ENCODE results near the gene FBF1.
"Not testable (repeated sequence)": the region's sequence is repeated elsewhere in the genome, so short reads cannot be mapped to it uniquely, and the experiment has no call there.

FBF1 gene

DNA sequence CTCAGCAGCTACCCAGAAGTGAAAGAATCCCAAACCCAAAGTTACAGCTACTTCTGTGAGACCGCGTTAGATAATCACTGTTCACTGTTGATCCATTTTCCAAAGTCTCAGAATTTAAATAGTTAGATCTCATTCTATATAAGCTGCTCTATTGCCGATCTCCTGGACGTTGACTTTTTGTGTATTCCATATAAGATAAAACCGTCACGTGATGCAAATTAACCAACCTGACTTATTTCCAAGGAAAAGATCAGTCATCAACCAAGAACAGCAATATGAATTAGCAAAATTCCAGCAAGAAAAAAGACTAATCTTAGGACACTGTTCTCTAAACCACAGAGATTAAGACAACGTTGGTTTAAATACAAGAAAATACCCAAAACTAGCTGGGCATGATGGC, 29.8 kb upstream of the FBF1 start:
- H3K27me3 ChIP-seq (ENCODE audit: low read depth, low read length) = no peaks in the 10 kb centered on the region
- no peak overlapping the region for H3K9ac ChIP-seq (ENCODE audit: low read length)
- no peak overlapping the region for H3K27ac ChIP-seq (ENCODE audit: low read length)
- no peaks in the 10 kb centered on the region for H4K20me1 ChIP-seq (ENCODE audit: insufficient read depth, low read length)
- H3K79me2 ChIP-seq (ENCODE audit: low read length) = no peaks in the 10 kb centered on the region
- H3K4me3 ChIP-seq (ENCODE audit: low read length) = no peak overlapping the region
- H3K36me3 ChIP-seq (replicated peaks; ENCODE audit: low read depth, low read length) = no peaks in the 10 kb centered on the region
- no peak overlapping the region for H2AFZ ChIP-seq (ENCODE audit: low read depth, low read length)
- TF ChIP-seq, protein P1, sequence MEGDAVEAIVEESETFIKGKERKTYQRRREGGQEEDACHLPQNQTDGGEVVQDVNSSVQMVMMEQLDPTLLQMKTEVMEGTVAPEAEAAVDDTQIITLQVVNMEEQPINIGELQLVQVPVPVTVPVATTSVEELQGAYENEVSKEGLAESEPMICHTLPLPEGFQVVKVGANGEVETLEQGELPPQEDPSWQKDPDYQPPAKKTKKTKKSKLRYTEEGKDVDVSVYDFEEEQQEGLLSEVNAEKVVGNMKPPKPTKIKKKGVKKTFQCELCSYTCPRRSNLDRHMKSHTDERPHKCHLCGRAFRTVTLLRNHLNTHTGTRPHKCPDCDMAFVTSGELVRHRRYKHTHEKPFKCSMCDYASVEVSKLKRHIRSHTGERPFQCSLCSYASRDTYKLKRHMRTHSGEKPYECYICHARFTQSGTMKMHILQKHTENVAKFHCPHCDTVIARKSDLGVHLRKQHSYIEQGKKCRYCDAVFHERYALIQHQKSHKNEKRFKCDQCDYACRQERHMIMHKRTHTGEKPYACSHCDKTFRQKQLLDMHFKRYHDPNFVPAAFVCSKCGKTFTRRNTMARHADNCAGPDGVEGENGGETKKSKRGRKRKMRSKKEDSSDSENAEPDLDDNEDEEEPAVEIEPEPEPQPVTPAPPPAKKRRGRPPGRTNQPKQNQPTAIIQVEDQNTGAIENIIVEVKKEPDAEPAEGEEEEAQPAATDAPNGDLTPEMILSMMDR (IDR thresholded peaks at IDR 0.05; ENCODE audit: low read depth, low read length) = no peak
- no peak for TF ChIP-seq EZH2phosphoT487 (IDR thresholded peaks at IDR 0.05; ENCODE audit: low read depth)
- H3K4me1 ChIP-seq (ENCODE audit: low read length) = no peaks in the 10 kb centered on the region
- H3K4me2 ChIP-seq (ENCODE audit: low read length) = no peak overlapping the region
- no peaks in the 10 kb centered on the region for H3K9me3 ChIP-seq (ENCODE audit: insufficient read depth, low read length)

DNA sequence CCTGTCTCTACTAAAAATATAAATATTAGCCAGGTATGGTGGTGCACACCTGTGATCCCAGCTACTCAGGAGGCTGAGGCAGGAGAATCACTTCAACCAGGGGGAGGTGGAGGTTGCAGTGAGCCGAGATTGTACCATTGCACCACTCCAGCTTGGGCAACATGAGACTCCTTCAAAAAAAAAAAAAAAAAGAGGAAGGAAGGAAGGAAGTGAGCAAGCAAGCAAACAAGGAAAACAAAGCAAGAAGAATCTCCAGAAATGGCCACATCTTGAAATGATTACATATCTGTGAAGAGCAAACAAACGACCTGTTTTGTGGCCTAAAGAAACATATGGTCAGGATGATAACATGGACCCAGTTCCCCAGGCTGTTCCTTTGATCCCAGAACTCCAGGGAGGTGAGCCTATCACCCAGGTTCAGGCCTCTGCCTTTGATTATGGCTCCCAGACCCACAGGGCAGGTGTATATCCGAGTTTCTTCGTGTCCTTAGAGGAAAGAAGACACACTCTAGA, 29.2 kb upstream of the FBF1 start:
- H3K27ac ChIP-seq (ENCODE audit: low read length) = no peak overlapping the region
- no peaks in the 10 kb centered on the region for H3K4me1 ChIP-seq (ENCODE audit: low read length)
- H2AFZ ChIP-seq (ENCODE audit: low read depth, low read length) = no peak overlapping the region
- H3K79me2 ChIP-seq (ENCODE audit: low read length) = no peaks in the 10 kb centered on the region
- TF ChIP-seq EZH2phosphoT487 (IDR thresholded peaks at IDR 0.05; ENCODE audit: low read depth) = no peak
- TF ChIP-seq, protein P1 (IDR thresholded peaks at IDR 0.05; ENCODE audit: low read depth, low read length) = no peak
- no peaks in the 10 kb centered on the region for H3K36me3 ChIP-seq (replicated peaks; ENCODE audit: low read depth, low read length)
- H3K4me2 ChIP-seq (ENCODE audit: low read length) = no peak overlapping the region
- no peak overlapping the region for H3K9ac ChIP-seq (ENCODE audit: low read length)
- H4K20me1 ChIP-seq (ENCODE audit: insufficient read depth, low read length) = no peaks in the 10 kb centered on the region
- no peak overlapping the region for H3K4me3 ChIP-seq (ENCODE audit: low read length)
- no peaks in the 10 kb centered on the region for H3K27me3 ChIP-seq (ENCODE audit: low read depth, low read length)
- no peaks in the 10 kb centered on the region for H3K9me3 ChIP-seq (ENCODE audit: insufficient read depth, low read length)

DNA sequence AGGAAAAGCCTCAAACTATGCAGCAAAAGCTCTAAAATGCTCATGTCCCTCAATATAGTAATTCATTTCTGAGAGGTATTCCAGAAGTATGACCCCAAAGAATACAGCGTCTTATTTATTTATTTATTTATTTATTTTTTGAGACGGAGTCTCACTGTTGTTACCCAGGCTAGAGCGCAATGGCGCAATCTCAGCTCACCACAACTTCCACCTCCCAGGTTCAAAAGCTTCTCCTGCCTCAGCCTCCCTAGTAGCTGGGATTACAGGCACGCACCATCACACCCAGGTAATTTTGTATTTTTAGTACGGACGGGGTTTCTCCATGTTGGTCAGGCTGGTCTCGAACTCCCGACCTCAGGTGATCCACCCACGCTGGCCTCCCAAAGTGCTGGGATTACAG, 28.2 kb upstream of the FBF1 start:
- not testable (repeated sequence) for H3K9me3 ChIP-seq (ENCODE audit: insufficient read depth, low read length); H3K4me3 ChIP-seq (ENCODE audit: low read length); H4K20me1 ChIP-seq (ENCODE audit: insufficient read depth, low read length); H3K36me3 ChIP-seq (replicated peaks; ENCODE audit: low read depth, low read length); H3K27me3 ChIP-seq (ENCODE audit: low read depth, low read length); H3K4me2 ChIP-seq (ENCODE audit: low read length); H2AFZ ChIP-seq (ENCODE audit: low read depth, low read length); H3K9ac ChIP-seq (ENCODE audit: low read length); H3K79me2 ChIP-seq (ENCODE audit: low read length); H3K27ac ChIP-seq (ENCODE audit: low read length); H3K4me1 ChIP-seq (ENCODE audit: low read length)

DNA sequence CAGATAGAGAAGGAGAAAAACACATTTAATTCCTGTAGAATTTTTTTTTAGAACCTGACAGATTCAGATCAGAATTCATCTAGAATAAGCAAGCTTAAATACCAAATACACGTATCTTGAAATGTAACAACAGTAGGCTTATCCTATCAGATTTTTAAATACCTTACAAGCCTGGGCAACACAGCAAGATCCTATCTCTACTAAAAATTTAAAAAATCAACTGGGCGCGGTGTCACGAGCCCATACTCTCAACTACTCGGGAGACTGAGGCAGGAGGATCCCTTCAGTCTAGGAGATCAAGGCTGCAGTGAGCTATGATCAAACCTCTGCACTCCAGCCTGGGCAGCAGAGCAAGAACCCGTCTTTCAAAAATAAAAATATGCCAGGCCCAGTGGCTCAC, 24.6 kb upstream of the FBF1 start:
- H3K36me3 ChIP-seq (replicated peaks; ENCODE audit: low read depth, low read length) = no peaks in the 10 kb centered on the region
- TF ChIP-seq, protein P1 (IDR thresholded peaks at IDR 0.05; ENCODE audit: low read depth, low read length) = no peak
- TF ChIP-seq EZH2phosphoT487 (IDR thresholded peaks at IDR 0.05; ENCODE audit: low read depth) = no peak
- H3K79me2 ChIP-seq (ENCODE audit: low read length) = no peaks in the 10 kb centered on the region
- H3K4me3 ChIP-seq (ENCODE audit: low read length) = no peak overlapping the region
- no peaks in the 10 kb centered on the region for H4K20me1 ChIP-seq (ENCODE audit: insufficient read depth, low read length)
- H3K27me3 ChIP-seq (ENCODE audit: low read depth, low read length) = no peaks in the 10 kb centered on the region
- H2AFZ ChIP-seq (ENCODE audit: low read depth, low read length) = no peak overlapping the region
- no peak overlapping the region for H3K27ac ChIP-seq (ENCODE audit: low read length)
- H3K4me2 ChIP-seq (ENCODE audit: low read length) = no peak overlapping the region
- no peaks in the 10 kb centered on the region for H3K9me3 ChIP-seq (ENCODE audit: insufficient read depth, low read length)
- H3K9ac ChIP-seq (ENCODE audit: low read length) = no peak overlapping the region
- no peaks in the 10 kb centered on the region for H3K4me1 ChIP-seq (ENCODE audit: low read length)

All from OCI-LY3 (cell line).